NCI-H2107 treated with DMSO at 0.1 percent for 48 hours (cell line): ENCODE results near the gene LAMA2.

Source experiments
- DNase-seq: peaks from one replicate; lab custom pipeline; 2025; ENCODE audit not compliant: unreplicated experiment; lab: John Stamatoyannopoulos, UW

The LAMA2 gene

DNA sequence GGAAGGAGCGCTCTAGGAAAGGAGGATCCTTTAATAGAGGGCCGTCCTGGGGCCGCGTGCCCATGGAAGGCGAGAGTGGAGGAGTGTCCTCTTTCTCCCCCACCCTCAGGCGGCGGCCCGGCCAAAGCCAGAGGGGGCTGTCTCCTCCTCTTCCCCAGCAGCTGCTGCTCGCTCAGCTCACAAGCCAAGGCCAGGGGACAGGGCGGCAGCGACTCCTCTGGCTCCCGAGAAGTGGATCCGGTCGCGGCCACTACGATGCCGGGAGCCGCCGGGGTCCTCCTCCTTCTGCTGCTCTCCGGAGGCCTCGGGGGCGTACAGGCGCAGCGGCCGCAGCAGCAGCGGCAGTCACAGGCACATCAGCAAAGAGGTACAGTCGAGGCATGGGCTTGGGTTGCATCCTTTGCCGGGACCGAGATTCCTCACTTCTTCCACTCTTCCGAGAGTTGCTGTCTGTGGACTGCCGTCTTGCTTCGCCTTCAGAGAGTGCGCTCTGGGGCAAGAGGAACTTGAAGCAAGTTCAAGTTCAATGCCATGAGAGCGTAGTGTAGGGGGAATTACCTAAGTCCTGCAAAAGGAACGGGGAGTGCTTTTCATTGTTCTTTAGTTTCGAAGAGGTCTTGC, at the start of gene LAMA2:
LAMA2 (plus strand) TSS at position 148 of the 621 bp plus-strand sequence; CDS start at position 256, 108 bp downstream.
- no peak for DNase-seq

GRCh38 chr6:128836761-128837160, 46.2 kb upstream of the LAMA2 start:
- no peak for DNase-seq

DNA sequence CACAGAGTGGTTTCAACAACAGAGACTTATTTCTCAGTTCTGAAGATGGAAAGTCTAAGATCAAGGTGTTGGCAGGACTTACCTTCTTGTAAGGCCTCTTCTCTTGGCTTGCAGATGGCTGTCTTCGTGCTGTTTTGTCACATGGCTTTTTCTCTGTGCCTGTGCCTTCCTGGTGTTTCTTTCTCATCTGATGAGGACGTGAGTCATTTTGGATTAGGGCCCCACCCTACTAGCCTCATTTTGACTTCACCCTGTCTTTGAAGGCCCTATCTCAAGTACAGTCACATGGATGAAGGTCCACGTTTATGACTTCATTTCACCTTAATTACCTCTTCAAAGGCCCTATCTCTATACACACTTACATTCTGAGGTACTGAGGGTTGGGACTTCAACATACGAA, 41.4 kb upstream of the LAMA2 start:
- DNase-seq: no peak

DNA sequence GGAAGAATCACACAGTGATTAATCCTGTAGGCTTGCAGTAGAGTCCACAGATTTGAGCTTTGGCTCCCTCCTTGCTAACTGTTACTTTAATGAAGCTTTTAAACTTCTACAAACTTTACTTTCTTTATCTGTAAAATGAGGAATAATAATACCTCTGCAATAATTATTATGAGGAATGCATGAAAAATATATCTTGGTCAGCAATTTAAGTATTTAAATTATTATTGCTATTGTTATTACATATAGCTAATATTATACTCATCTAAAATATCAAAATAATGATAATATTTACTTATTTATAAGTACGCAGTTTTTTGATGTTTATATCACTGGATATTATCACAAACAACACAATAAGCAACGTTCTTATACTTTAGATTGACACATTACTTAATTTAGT, 38.3 kb upstream of the LAMA2 start:
- DNase-seq: no peak

GRCh38 chr6:128847431-128848210, 35.3 kb upstream of the LAMA2 start:
- DNase-seq: no peak

DNA sequence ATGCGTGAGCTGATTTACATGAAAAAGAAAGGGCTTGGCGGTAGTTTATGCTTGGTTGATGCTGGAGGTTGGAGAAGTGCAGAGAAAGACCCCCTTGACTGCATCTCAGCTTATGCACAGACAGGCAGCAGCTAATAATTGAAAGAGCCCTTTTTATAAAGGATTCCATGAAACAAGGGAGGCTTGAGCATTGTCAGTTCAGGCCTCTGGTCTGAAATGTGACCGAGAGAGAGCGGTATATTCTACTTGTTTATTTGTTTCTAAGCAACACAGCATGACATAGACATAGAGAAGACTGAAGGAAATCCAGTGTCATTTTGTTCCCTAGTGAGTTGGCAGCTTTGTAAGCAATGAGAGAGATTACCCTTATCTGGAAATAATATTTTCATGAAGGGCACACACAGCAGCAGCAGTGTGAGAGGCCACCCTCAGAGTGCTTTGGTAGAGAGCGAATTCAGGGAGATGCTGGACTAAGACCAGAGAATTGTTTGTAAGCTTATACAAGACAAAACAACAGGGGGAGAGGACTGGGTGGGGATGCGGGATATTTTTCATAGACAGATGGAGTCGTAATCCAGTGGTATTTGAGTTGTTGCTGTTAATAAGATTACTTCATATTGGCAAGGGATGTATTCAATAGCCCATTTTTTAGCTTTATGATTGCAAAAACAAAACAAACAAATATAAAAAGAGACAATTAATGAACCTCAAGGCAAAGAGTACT, 34.6 kb upstream of the LAMA2 start:
- DNase-seq: no peak

- DNase-seq: no peak
Measured at GRCh38 chr6:128855581-128856085, 27.3 kb upstream of the LAMA2 start.

- no peak for DNase-seq
Measured at GRCh38 chr6:128857806-128858205, 25.1 kb upstream of the LAMA2 start.

- no peak for DNase-seq
Measured at GRCh38 chr6:128860782-128861181, 22.2 kb upstream of the LAMA2 start.

DNA sequence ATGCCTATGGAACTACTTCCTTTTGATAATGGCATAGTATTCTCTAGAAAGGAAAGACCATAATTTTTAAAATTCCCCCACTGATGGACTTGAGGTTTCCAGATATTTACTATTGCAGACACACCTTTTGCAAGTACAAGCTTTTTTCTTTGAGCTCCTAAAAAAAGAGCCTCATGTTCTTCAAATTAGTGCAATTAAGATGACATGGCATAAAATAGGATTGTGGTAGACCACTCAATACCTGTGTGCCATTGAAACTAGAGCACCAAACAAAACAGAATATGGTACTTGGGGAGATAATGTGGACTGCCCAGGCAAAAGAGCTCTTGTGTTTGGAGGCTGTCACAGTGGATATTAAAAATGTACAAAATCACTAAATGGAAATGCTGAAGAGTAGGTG, 19.0 kb upstream of the LAMA2 start:
- DNase-seq: no peak

DNA sequence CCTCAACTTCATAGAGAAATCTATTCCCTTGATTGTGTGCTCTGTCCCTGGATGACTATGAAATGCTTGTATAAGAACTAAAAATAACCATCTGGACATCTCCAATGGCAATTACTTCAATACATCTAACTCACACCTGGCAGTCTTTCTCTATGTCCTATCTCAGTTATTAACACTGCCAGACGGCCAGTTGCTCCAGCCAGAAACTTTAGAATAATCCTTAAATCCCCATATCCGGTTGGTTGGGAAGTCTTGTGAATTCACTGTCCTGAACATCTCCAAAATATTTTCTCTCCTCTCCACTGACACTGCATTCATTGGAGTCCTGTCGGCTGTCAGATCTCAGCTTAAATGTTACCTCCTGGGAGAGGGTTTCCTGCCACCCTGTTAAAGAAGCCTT, 12.2 kb upstream of the LAMA2 start:
- no peak for DNase-seq

- no peak for DNase-seq
Measured at GRCh38 chr6:128874863-128875262, 8.1 kb upstream of the LAMA2 start.

DNA sequence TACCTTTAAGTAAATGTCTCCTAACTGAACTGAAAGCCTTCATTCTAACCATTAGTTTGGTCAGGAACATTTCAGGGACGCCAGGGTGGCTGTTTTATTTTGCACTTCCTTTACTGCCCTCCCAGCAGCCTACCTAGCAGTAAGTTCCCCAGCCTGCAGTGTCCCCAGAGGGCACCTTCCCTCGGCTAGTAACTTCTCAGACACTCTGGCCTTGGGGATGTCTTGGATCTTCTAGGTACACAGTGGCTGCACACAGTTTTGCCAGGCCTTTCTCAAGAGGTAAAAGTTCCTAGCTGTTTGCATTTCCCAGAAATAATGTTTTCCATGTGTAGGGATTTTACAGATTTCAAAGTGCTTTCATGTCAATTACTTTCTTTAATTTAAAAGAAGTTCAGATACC, 378 bp upstream of the LAMA2 start:
- DNase-seq: no peak

DNA sequence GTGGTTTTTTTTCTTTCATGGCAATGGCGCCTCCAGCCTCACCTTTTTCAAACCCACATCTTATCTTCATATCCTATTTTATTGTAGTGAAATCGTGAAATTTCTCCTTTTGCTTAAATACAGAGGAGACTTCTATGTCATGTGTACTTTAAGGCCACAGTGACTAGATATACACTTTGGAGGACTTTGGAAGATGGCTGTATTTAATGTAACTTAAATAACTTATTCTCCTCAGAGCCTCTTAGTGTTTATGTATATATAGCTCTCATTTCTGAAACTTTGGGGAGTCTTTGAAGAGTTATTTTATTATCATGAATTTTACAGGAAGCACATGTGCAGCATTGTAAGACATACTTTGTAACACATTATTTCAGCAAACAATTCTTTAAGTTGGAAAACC, 968 bp downstream of the LAMA2 start:
- DNase-seq: no peak

- DNase-seq: no peak
Measured at GRCh38 chr6:128885381-128885780, 2.4 kb downstream of the LAMA2 start.

DNA sequence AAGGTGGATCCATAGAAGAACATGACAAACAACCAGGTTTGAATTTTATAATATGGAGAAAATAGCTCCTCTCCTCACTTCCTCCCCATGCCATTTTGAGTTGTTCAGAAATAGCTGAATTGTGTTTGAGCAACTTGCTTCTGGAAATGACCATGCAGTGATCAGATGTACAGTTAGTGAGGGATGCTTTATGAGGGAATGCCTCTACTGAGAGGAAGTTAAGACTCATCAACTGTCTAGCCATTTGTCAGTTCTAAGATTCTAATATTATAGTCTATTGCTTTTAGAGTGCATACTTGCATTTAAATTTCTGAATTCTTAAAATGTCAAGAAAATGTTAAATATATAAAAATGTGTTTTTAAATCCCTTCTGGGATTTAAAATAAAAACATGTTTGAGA, 3.8 kb downstream of the LAMA2 start:
- DNase-seq: no peak

DNA sequence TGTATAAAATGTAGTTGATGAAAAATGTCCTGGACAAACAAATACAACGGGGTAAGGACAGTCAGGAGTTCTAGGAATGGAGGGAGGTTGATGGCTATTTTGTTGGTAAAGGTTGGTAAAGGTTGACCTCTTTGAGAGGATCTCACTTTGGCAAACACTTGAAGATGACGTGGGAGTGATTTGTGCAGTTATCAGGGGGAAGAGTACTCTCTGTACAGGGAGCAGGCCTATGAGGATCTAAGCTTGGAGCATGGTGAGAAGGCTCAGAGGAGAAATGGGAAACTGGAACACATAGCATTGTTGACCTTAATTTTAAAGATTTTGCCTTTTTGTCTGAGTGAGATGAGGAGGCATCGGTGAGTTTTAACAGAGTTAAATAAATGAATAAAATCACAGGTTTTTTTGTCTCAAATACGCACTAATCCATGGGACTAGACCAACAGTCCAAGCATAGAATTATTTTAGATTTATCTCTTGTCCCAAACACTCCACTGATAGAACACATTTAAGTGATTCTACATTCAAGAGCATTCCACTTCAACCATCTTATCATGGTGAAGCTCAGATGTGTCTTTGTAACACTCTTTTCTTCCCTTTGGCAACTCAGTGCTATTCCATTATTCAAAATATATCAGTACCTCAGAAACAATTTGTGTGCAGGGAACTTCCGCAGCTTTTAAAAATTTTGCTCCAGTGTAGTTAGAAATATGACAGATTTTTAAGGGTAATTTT, 5.7 kb downstream of the LAMA2 start:
- no peak for DNase-seq

DNA sequence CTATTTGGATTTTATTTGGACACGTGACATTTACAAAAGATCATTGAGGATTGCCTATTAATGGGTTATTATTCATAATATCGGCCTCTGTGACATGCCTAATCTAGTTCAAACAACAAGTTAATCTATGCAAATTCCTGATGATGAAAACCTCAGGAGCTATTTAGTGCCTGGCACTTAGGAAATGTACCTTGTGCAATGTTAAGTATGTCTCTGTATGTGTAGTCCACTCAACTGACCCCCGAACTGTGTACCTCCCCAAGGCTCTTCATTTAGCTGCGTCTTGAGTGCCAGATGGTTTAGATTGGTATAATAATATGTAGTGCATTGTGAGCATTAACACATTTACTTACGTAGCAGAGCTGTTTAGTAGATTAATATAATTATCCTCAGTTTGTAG, 6.9 kb downstream of the LAMA2 start:
- DNase-seq: no peak

DNA sequence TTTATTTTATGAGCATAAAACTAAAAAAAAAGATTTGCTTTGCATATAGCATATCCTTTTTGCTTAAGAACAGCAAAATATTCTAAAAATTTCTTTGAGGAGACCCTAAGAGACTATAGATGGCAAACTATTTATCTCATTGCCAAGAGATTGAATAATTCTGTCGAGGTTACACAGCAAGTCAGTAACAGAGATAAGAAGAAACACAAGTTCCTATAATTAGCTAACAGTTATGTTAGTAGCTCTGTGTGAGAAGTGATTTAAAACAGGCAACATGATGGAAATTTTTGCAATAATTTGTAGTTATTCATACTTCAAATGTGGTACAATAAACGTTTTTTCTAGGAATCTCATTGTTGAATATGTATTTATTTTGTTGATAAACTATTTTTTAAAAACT, 9.1 kb downstream of the LAMA2 start:
- no peak for DNase-seq

- DNase-seq: no peak
Measured at GRCh38 chr6:128899341-128900050, 16.6 kb downstream of the LAMA2 start.

GRCh38 chr6:128903715-128904114, 20.8 kb downstream of the LAMA2 start:
- DNase-seq: no peak
